HEK293 (cell line): ENCODE measurements around the gene GSK3B.

Source experiments
- CTCF ChIA-PET: fragments of 350-600 bp; formaldehyde crosslinking; extraction: SDS; loops from one replicate; lab custom pipeline; 2021; ENCODE audit warnings: antibody characterized with exemption; lab: Yijun Ruan, JAX
- POLR2A ChIA-PET: fragments of 300-600 bp; formaldehyde crosslinking; extraction: SDS; loops from one replicate; lab custom pipeline; 2020; ENCODE audit warnings: antibody characterized with exemption, inconsistent platforms; lab: Yijun Ruan, JAX
- H3K27ac ChIP-seq: fragments of 200-500 bp; sonication (Bioruptor generic); 2 replicates; pipeline ENCODE4 v1.5.1; 2014; ENCODE audit warnings: low read depth, low read length, control low read depth, inconsistent platforms; ENCODE audit errors: extremely low read depth
- H3K36me3 ChIP-seq, 2 experiments: fragments of 200-500 bp in 1 of 2; sonication (Bioruptor generic) in 1 of 2; 1 replicate in 1 of 2; 2 replicates in 1 of 2; pipeline ENCODE4 v1.5.1; 2014 to 2017; ENCODE audit warnings: inconsistent platforms in 2 of 2, low read length in 2 of 2; ENCODE audit not compliant: control insufficient read depth in 2 of 2, insufficient read depth in 1 of 2
- H3K4me1 ChIP-seq: fragments of 200-500 bp; sonication (Bioruptor generic); 2 replicates; pipeline ENCODE4 v1.5.1; 2014; ENCODE audit warnings: mild to moderate bottlenecking, low read length, inconsistent platforms; ENCODE audit not compliant: control insufficient read depth, insufficient read depth
- H3K4me3 ChIP-seq: 2 replicates; pipeline ENCODE4 v1.5.1; 2011; ENCODE audit warnings: low read depth, mild to moderate bottlenecking, control low read depth, low read length, moderate library complexity
- H3K9me3 ChIP-seq: fragments of 200-500 bp; sonication (Bioruptor generic); 2 replicates; pipeline ENCODE4 v1.5.1; 2014; ENCODE audit warnings: low read depth, low read length, inconsistent platforms; ENCODE audit not compliant: control insufficient read depth, insufficient read depth
- HIC1 ChIP-seq: fragments of 450-650 bp; formaldehyde crosslinking; IDR thresholded peaks from 2 replicates; pipeline ENCODE4 v1.5.1; 2016; ENCODE audit warnings: missing biosample characterization, missing genetic modification characterization
- MYNN ChIP-seq: fragments of 450-650 bp; formaldehyde crosslinking; IDR thresholded peaks from 2 replicates; pipeline ENCODE4 v1.5.1; 2016; ENCODE audit warnings: missing biosample characterization, missing genetic modification characterization, borderline replicate concordance
- MZF1 ChIP-seq: fragments of 450-650 bp; formaldehyde crosslinking; IDR thresholded peaks from 2 replicates; pipeline ENCODE4 v1.5.1; 2017; ENCODE audit warnings: missing biosample characterization, missing genetic modification characterization, borderline replicate concordance
- PRDM1 ChIP-seq: fragments of 450-650 bp; formaldehyde crosslinking; IDR thresholded peaks from 2 replicates; pipeline ENCODE4; 2016; ENCODE audit warnings: missing biosample characterization, missing genetic modification characterization
- ZBTB1 ChIP-seq: fragments of 450-650 bp; formaldehyde crosslinking; IDR thresholded peaks from 2 replicates; pipeline ENCODE4 v1.5.1; 2016; ENCODE audit warnings: missing biosample characterization, missing genetic modification characterization
- ZBTB49 ChIP-seq: fragments of 450-650 bp; formaldehyde crosslinking; IDR thresholded peaks from 2 replicates; pipeline ENCODE4 v1.5.1; 2016; ENCODE audit warnings: missing biosample characterization, missing genetic modification characterization, low read depth
- ZFP69B ChIP-seq: fragments of 450-650 bp; formaldehyde crosslinking; IDR thresholded peaks from 2 replicates; pipeline ENCODE4 v1.5.1; 2016; ENCODE audit warnings: missing biosample characterization, missing genetic modification characterization
- ZNF112 ChIP-seq: fragments of 450-650 bp; formaldehyde crosslinking; IDR thresholded peaks from 2 replicates; pipeline ENCODE4 v1.5.0; 2017; ENCODE audit warnings: missing biosample characterization, missing genetic modification characterization
- ZNF157 ChIP-seq: fragments of 450-650 bp; formaldehyde crosslinking; IDR thresholded peaks from 2 replicates; pipeline ENCODE4 v1.5.1; 2016; ENCODE audit warnings: missing biosample characterization, missing genetic modification characterization
- ZNF18 ChIP-seq: fragments of 450-650 bp; formaldehyde crosslinking; IDR thresholded peaks from 2 replicates; pipeline ENCODE4 v1.5.1; 2016; ENCODE audit warnings: missing biosample characterization, missing genetic modification characterization
- ZNF211 ChIP-seq: fragments of 450-650 bp; formaldehyde crosslinking; IDR thresholded peaks from 2 replicates; pipeline ENCODE4 v1.5.1; 2016; ENCODE audit warnings: low read depth, missing biosample characterization, missing genetic modification characterization
- ZNF280D ChIP-seq: fragments of 450-650 bp; formaldehyde crosslinking; IDR thresholded peaks from 2 replicates; pipeline ENCODE4 v1.5.1; 2016; ENCODE audit warnings: missing biosample characterization, missing genetic modification characterization
- ZNF530 ChIP-seq: fragments of 450-650 bp; formaldehyde crosslinking; IDR thresholded peaks from 2 replicates; pipeline ENCODE4 v1.5.1; 2016; ENCODE audit warnings: low read depth, missing biosample characterization, missing genetic modification characterization
- ZNF549 ChIP-seq: fragments of 450-650 bp; IDR thresholded peaks from 2 replicates; pipeline ENCODE4 v1.5.1; 2018; ENCODE audit warnings: missing biosample characterization, missing genetic modification characterization, mild to moderate bottlenecking, inconsistent platforms, moderate library complexity
- ZNF623 ChIP-seq: fragments of 450-650 bp; formaldehyde crosslinking; IDR thresholded peaks from 2 replicates; pipeline ENCODE4 v1.5.1; 2016; ENCODE audit warnings: missing biosample characterization, missing genetic modification characterization
- ZNF664 ChIP-seq: fragments of 450-650 bp; formaldehyde crosslinking; IDR thresholded peaks from 2 replicates; pipeline ENCODE4 v1.5.1; 2016; ENCODE audit warnings: missing biosample characterization, missing genetic modification characterization
- ZNF692 ChIP-seq: fragments of 450-650 bp; formaldehyde crosslinking; IDR thresholded peaks from 2 replicates; pipeline ENCODE4 v1.5.1; 2016; ENCODE audit warnings: missing biosample characterization, missing genetic modification characterization
- ZNF747 ChIP-seq: fragments of 450-650 bp; formaldehyde crosslinking; IDR thresholded peaks from 2 replicates; pipeline ENCODE4 v1.5.1; 2016; ENCODE audit warnings: missing biosample characterization, missing genetic modification characterization
- ZSCAN23 ChIP-seq: fragments of 450-650 bp; formaldehyde crosslinking; IDR thresholded peaks from 2 replicates; pipeline ENCODE4 v1.5.1; 2016; ENCODE audit warnings: missing biosample characterization, missing genetic modification characterization

The GSK3B gene

GRCh38 chr3:120114981-120115380 is 20.7 kb upstream of the GSK3B start (continued):
- TF ChIP-seq ZNF211 (tag by site-specific recombination) (no peak), ZFP69B (tag by site-specific recombination) (no peak), ZNF157 (no peak), ZNF747 (tag by site-specific recombination) (no peak), ZNF549 (no peak), ZNF112 (tag by site-specific recombination) (no peak), ZNF623 (tag by site-specific recombination) (no peak)
- TF ChIP-seq, all 188 proteins: peak for 0

- Histone ChIP-seq H3K4me3 (no peak overlapping the region), H3K4me1 (no peaks in the 10 kb centered on the region), H3K27ac (no peak overlapping the region), H3K9me3 (no peaks in the 10 kb centered on the region), H3K36me3 (no peaks in the 10 kb centered on the region)
- ChIA-PET CTCF (no interaction called here), POLR2A (no interaction called here)
- no peak for TF ChIP-seq MYNN (tag by site-specific recombination)
- no peak for TF ChIP-seq MZF1 (tag by site-specific recombination)
- TF ChIP-seq ZNF157, result no peak
- TF ChIP-seq ZNF664 (tag by site-specific recombination), result no peak
- TF ChIP-seq PRDM1, result no peak
- no peak for TF ChIP-seq HIC1 (tag by site-specific recombination)
- no peak for TF ChIP-seq ZBTB49 (tag by site-specific recombination)
- TF ChIP-seq ZNF280D (tag by site-specific recombination), result no peak
- no peak for TF ChIP-seq ZNF692 (tag by site-specific recombination)
- no peak for TF ChIP-seq ZNF18
- no peak for TF ChIP-seq ZBTB1 (tag by site-specific recombination)
- TF ChIP-seq ZSCAN23 (tag by site-specific recombination), result no peak
- TF ChIP-seq ZNF530 (tag by site-specific recombination), result no peak
Observed at GRCh38 chr3:120114376-120114775, 20.1 kb upstream of the GSK3B start.
